ENCODE results near the gene KCNQ1.

Gene KCNQ1

GRCh38 chr11:2883979-2884815 is 439.4 kb downstream of the KCNQ1 start:
- DNase-seq: no peak
- no peak for ATAC-seq

DNA sequence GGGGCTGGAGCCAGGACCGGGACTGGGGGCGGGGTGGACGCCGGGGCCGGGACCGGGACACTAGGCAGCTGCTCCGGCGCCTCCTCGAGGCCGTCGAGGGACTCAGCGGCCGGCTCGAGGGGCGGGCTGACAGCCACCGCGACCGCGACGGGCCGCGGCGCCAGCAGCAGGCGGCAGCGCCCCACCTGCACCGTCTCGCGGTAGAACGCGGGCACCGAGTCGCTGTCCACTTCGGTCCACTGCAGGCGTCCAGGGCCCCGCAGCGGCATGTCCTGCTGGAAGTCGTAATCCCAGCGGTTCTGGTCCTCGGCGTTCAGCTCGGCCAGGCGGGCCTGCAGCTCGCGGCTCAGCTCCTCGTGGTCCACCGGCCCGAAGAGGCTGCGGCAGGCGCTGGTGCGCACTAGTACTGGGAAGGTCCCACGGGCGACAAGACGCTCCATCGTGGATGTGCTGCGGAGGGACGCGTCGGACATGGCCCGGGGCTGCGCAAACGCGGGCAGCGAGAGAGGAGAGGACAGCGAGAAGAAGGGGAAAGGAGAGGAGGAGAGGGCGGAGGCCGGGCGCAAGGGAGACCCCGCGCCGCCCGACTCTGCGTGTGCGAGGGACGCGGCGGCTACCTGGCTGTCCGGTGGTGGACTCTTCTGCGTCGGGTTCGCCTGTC is 440.3 kb downstream of the KCNQ1 start:
- DNase-seq (peak; percentile 53), ATAC-seq (no peak)

DNA sequence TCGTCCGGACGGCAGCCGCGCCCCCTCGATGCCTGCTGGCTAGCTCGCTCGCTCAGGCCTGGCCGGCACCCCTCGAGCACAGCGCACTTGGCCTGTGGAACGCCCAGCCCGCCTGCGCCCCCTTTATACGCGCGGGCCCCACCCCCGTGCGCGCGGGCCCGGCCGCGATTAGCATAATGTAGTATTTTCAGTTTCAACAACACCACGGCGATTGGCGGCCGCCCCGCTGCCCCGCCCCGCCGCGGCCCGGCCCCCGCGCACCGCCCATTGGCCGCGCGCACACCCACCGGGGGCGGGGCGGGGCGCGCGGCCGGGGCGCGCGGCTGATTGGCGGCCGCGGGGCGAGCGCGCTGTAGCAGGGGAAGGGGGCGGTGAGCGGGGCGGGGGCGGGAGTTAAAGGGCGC is 440.9 kb downstream of the KCNQ1 start, which contains the start of gene CDKN1C:
Gene CDKN1C, minus strand, starts transcription at position 98 of the 404 bp plus-strand sequence. CDS start 319 bp downstream, outside the sequence.
- DNase-seq (peak; percentile 79), ATAC-seq (peak; percentile 77)

GRCh38 chr11:2886191-2886894 is 441.5 kb downstream of the KCNQ1 start:
- DNase-seq (no peak), ATAC-seq (no peak)

GRCh38 chr11:2886936-2887335 is 442.1 kb downstream of the KCNQ1 start:
- DNase-seq (no peak), ATAC-seq (no peak)

GRCh38 chr11:2887515-2888195 is 442.8 kb downstream of the KCNQ1 start:
- no peak for ATAC-seq

DNA sequence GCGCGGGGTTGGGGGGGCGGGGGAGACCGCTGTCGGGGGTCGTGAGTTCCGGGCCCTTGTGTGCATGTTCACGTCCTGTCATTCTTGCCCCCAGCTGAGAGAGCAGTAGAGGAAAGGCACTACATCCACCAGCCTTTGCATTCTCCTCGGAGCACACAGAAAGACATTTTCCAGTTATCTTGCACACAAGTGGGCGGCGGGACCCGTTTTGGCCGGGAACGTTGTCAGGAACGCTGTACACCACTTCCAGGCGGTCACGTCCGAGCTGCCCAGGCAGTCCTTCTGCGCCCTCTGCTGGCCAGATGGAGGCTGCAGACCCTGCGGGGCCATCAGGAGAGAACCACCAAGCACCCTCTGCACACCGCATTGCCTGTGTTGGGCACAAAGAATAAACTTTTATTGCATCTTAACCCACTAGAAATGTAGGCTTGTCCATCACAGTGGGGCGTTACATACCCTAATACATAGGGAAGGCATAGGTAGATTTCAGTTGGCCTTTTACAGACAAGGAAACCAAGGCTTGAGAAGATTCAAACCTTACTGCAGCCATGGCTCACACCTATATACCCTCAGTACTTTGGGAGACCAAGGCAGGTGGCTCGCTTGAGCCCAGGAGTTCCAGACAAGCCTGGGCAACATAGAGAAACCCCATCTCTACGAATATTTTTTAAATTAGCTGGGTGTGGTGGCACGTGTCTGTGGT is 443.6 kb downstream of the KCNQ1 start:
- ATAC-seq (peak; percentile 44), DNase-seq (peak; percentile 94)

More at GRCh38 chr11:2887515-2888195, 442.8 kb downstream of the KCNQ1 start:
- no peak for DNase-seq

- no peak for DNase-seq
- ATAC-seq: no peak
These were observed 444.8 kb downstream of the KCNQ1 start for GRCh38 chr11:2889362-2890273.

- ATAC-seq: no peak
These were observed 445.9 kb downstream of the KCNQ1 start for GRCh38 chr11:2890466-2891294.

GRCh38 chr11:2891326-2892214 is 446.8 kb downstream of the KCNQ1 start:
- peak; percentile 44 for DNase-seq
- ATAC-seq: no peak

More at GRCh38 chr11:2890466-2891294, 445.9 kb downstream of the KCNQ1 start:
- DNase-seq: no peak

DNA sequence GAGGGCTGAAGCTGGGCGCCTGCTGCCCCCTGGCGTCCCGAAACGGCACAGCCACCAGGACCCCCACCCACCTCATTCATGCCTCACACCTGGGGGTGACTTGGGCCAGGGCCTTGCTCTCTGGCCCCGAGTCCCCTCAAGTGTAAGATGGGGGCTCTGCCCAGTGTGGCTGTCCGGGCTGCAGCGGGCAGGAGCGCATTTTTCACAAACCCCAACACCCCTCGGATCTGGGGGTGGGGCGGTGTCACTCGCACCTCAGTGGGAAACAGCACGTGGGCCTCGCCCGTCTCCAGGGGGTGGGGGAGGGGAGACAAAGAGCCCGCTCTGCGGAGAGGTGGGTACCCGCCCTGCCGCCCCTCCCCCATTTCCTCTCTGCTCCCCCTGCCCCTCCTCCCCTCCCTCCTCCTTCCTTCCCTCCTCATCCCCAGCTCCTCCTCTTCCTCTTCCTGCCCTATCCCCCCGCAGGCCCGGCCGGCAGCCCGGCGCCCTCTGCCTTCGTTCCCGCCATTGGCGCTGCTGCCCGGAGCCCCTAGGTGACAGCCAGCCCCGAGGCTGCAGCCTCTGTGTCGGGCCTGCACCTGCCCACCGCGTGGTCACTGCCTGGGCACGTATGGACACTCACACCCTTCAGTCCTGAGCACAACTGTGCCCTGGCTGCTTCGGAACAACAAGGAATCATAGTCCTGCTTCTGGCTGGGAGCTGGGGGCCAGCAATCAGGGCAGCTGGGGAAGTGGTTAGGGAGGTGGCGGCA is 447.6 kb downstream of the KCNQ1 start:
- peak; percentile 60 for ATAC-seq
- peak; percentile 76 for DNase-seq

DNA sequence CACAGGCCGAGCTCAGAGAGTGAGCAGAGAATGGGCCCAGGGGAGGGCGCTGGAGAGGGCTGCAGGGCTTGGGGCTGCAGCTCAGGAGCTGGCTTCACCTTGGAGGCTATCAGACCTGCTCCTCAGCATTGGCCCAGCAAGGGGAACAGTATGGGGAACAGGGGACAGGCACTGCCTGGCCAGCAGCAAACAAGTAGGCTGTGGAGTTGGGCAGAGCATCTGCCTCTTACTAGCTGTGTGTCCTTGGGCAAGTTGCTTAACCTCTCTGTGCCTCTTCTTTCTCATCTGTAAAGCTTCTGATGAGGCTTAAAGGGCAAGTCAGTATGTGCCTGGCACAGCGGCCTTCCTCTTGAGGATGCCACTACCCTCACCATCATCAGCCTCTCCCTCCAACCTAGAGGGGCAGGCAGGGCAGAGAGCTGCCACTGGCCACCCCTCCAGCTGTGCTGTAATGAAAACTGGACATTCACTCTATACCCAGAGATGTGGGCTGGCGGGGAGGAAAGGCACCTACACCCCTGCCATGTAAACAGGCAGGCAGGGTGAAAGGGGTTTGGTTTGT is 448.2 kb downstream of the KCNQ1 start:
- peak; percentile 47 for ATAC-seq
- DNase-seq: peak; percentile 62

DNA sequence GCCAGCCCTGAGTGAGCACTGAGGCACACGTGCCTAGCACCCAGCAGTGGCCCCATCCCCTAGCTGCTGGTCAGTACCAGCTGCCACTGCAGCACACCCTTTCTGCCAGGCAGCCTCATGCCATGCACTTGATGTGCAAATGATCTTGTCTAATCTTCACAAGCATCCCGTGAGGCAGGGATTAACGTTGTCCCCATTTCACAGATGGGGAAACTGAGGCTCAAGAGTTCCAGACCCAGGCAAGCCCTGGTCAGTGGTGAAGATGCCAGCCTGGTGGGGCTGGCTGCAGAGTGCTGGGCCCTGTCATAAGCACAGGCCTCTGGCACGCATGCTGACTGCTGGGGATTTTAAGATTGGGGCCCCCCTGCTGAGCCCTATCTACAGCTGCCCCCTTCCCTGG is 449.1 kb downstream of the KCNQ1 start:
- DNase-seq (no peak), ATAC-seq (no peak)

DNA sequence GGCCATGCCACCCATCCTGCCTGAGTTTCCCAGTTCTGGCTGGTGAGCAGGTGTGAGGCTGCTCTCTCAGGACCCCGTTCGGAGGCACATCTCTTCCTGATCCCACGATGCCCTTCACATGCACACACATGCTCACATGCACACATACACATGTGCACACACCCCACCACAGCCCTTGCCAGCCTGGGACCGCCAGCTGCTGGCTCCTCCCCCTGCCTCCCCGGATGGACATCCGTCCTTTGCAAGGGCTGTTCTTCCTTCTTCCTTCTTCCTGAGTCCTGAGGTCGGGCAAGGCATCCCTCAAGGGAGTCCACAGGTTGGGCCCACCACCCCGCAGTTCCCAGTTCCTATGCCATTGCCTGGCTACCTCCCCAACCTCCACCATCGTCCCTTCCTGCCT is 451.2 kb downstream of the KCNQ1 start:
- ATAC-seq: no peak

GRCh38 chr11:2897048-2897447 is 452.2 kb downstream of the KCNQ1 start:
- ATAC-seq (no peak), DNase-seq (no peak)

More for the DNA sequence above, 451.2 kb downstream of the KCNQ1 start:
- DNase-seq: no peak

DNA sequence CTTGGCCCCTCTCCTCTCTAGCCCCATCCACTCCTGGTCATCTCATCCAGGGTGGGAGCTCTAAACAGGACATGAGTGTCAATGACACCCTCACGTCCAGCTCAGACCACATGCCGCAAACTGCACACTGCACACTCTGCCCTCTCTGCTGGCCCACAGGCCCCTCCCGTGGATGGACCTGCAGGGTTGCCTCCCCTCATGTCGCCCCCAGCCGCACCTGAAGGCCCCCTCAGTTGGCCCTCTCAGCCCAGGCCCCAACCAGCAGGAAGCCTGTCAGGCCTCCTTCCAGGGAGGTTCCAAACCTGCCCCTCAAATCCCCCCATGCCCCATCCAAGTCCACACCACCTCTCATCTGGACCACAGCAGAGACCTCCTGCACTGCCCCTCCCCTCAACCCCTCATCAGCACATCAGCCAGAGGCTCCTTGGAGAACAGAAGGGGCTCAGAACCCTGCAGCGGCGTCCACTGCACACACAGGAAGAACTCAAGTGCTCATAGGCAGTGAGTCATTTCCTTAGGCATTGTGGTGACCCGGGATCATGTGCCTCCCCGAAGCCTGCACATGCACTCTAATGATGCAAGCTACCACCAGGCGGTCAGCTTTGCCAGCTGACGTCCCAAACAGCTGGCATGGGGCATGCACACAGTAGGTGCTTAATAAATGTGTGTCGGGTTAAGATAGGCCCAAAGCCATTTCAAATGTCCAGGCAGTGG is 453.7 kb downstream of the KCNQ1 start:
- ATAC-seq (peak; percentile 62), DNase-seq (peak; percentile 61)

Measured in stimulated activated naive CD8-positive, alpha-beta T cell treated with anti-CD3 and anti-CD28 coated beads, Interleukin-15, Interleukin-2, amounts not matched to agents 100 U/mL and 50 U/mL, for 24 hours (primary cell).